WTC11 (cell line): Measurements from ENCODE around the gene SRRM3. TPM values are rescaled to one million over a fixed set of nuclear protein-coding genes. Genes with fewer than 3 reads are reported as not detected.
"Not testable (repeated sequence)": the region's sequence is repeated elsewhere in the genome, so short reads cannot be mapped to it uniquely, and the experiment has no call there.

ENCODE experiments used
- ATAC-seq: fragments of 200-7000 bp; cut with Tn5 transposase; 2 replicates; pipeline ENCODE4 v1.10.0; 2021; ENCODE audit warnings: mild to moderate bottlenecking, moderate library complexity
- CTCF ChIA-PET: fragments of 300-600 bp; sonication (Branson Sonifier 250); formaldehyde crosslinking; loops from one replicate; lab custom pipeline; 2021; ENCODE audit warnings: antibody characterized with exemption; lab: Charles Lee
- POLR2A ChIA-PET: fragments of 350-600 bp; sonication (Branson Sonifier 250); formaldehyde crosslinking; loops from one replicate; lab custom pipeline; 2021; ENCODE audit warnings: antibody characterized with exemption; lab: Charles Lee
- DNase-seq: peaks from one replicate; pipeline ENCODE4 v3.0.0; 2021; ENCODE audit warnings: low spot score
- H3K27ac Mint-ChIP-seq: 2 replicates; pipeline ENCODE4 v1.8.0; 2021; ENCODE audit warnings: mixed read lengths
- H3K27me3 Mint-ChIP-seq: 2 replicates; pipeline ENCODE4 v1.8.0; 2021; ENCODE audit warnings: low read depth, mild to moderate bottlenecking, moderate library complexity, mixed read lengths
- H3K36me3 Mint-ChIP-seq: 2 replicates; pipeline ENCODE4 v1.8.0; 2021; ENCODE audit warnings: mixed read lengths
- H3K4me1 Mint-ChIP-seq: 2 replicates; pipeline ENCODE4 v1.8.0; 2022; ENCODE audit warnings: mixed read lengths
- H3K4me3 Mint-ChIP-seq: 2 replicates; pipeline ENCODE4 v1.8.0; 2021; ENCODE audit warnings: mild to moderate bottlenecking, moderate library complexity, mixed read lengths
- H3K9me3 Mint-ChIP-seq: 2 replicates; pipeline ENCODE4 v1.8.0; 2021; ENCODE audit warnings: mixed read lengths
- ETV6 ChIP-seq: sonication (generic); formaldehyde crosslinking; IDR thresholded peaks from 2 replicates; pipeline ENCODE4 v1.8.1; 2022; ENCODE audit warnings: mild to moderate bottlenecking, missing genetic modification reagents
- GTF2I ChIP-seq: fragments of 250-450 bp; sonication (Bioruptor Pico); conservative IDR thresholded peaks from 2 replicates; pipeline ENCODE4 v1.4.0; 2021; ENCODE audit warnings: mild to moderate bottlenecking
- RELA ChIP-seq: sonication (generic); formaldehyde crosslinking; IDR thresholded peaks from 2 replicates; pipeline ENCODE4 v1.8.1; 2022; ENCODE audit warnings: missing genetic modification reagents, mild to moderate bottlenecking, borderline replicate concordance
- ZNF121 ChIP-seq: sonication (generic); formaldehyde crosslinking; IDR thresholded peaks from 2 replicates; pipeline ENCODE4 v1.8.0; 2023; ENCODE audit warnings: missing genetic modification reagents
- total RNA-seq: library from RNA; stranded (reverse); gene quantifications from 3 replicates; pipeline ENCODE4 v1.2.3, GENCODE V29; 2021
- TF ChIP-seq, protein P1 (sequence below): sonication (generic); formaldehyde crosslinking; IDR thresholded peaks from 2 replicates; pipeline ENCODE4 v1.8.1; 2022; ENCODE audit warnings: mild to moderate bottlenecking, missing genetic modification reagents, moderate library complexity, borderline replicate concordance
- TF ChIP-seq, protein P2 (sequence below): sonication (generic); formaldehyde crosslinking; IDR thresholded peaks from 2 replicates; pipeline ENCODE4 v1.8.0; 2022; ENCODE audit warnings: mild to moderate bottlenecking, missing genetic modification reagents
- TF ChIP-seq, protein P3 (sequence below): fragments of 250-450 bp; sonication (Bioruptor Pico); conservative IDR thresholded peaks from 2 replicates; pipeline ENCODE4 v1.9.0; 2021; ENCODE audit warnings: mild to moderate bottlenecking
- TF ChIP-seq, protein P4 (sequence below): sonication (generic); formaldehyde crosslinking; IDR thresholded peaks from 2 replicates; pipeline ENCODE4 v1.8.0; 2022; ENCODE audit warnings: mild to moderate bottlenecking, missing genetic modification reagents
- TF ChIP-seq, protein P5 (sequence below): sonication (generic); formaldehyde crosslinking; IDR thresholded peaks from 2 replicates; pipeline ENCODE4 v1.8.0; 2022; ENCODE audit warnings: mild to moderate bottlenecking, missing genetic modification reagents

SRRM3 gene
- total RNA-seq, 1 experiment from 2014 or later = 17.7 TPM

DNA sequence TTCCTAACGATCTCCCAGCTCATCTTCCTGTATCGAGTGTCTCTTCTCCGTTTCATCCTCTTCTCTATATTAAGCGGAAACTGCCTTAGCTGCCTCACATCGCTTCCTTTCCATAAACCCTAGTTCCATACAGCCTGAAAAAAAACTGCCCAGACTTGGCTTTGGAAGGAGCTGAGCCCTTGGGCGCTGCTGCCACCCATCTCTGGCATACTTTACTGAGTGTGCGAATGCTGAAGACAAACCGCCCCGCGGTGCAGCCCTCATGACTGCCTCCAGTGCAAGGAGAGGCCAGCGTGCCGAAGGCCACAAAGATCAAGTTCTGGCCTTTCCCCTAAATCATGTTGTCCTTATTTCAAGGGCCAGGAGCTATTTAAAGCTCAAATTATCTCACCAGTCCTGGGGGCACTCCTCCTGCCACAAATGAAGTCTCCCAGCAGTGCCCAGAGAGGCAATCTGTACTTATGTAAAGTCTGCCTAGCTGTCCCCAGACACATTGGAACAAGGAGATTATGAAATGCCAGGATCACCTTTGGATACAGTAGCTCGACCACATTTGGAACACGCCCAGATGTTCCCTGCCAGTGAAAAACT lies 131.9 kb downstream of the SRRM3 start (continued):
- TF ChIP-seq, protein P1, sequence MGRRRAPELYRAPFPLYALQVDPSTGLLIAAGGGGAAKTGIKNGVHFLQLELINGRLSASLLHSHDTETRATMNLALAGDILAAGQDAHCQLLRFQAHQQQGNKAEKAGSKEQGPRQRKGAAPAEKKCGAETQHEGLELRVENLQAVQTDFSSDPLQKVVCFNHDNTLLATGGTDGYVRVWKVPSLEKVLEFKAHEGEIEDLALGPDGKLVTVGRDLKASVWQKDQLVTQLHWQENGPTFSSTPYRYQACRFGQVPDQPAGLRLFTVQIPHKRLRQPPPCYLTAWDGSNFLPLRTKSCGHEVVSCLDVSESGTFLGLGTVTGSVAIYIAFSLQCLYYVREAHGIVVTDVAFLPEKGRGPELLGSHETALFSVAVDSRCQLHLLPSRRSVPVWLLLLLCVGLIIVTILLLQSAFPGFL (CRISPR knock-in tag) = no peak
- TF ChIP-seq ETV6 (CRISPR knock-in tag) (no peak), RELA (no peak)
- TF ChIP-seq, protein P2, sequence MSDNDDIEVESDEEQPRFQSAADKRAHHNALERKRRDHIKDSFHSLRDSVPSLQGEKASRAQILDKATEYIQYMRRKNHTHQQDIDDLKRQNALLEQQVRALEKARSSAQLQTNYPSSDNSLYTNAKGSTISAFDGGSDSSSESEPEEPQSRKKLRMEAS (CRISPR knock-in tag) = no peak
- TF ChIP-seq, protein P3, sequence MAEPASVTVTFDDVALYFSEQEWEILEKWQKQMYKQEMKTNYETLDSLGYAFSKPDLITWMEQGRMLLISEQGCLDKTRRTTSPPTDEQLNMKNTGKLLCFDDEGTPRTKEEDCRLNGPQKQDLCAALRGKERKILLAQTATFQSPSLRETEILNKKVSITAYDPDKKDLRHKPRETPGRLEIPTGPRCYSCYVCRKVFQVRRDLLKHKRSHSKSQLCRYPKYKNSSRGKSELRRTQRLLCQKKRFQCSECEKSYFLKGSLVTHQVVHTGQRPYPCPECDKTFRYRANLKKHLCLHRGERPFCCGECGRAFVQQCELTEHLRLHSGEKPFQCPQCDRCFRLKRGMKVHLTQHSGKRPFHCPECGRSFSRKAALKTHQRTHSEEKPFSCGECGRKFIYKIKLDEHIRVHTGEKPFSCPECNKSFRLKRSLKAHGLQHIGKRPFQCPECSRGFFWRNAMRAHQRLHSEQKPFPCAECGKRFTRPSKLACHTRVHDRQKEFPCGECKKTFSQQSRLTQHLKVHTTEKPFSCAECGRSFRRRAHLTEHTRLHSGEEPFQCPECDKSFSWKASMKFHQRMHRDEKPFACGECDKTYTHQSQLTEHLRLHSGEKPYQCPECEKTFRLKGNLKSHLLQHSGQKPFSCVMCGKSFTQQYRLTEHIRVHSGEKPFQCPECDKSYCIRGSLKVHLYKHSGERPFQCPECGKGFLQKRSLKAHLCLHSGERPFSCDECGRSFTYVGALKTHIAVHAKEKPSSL = no peak
- TF ChIP-seq, protein P4, sequence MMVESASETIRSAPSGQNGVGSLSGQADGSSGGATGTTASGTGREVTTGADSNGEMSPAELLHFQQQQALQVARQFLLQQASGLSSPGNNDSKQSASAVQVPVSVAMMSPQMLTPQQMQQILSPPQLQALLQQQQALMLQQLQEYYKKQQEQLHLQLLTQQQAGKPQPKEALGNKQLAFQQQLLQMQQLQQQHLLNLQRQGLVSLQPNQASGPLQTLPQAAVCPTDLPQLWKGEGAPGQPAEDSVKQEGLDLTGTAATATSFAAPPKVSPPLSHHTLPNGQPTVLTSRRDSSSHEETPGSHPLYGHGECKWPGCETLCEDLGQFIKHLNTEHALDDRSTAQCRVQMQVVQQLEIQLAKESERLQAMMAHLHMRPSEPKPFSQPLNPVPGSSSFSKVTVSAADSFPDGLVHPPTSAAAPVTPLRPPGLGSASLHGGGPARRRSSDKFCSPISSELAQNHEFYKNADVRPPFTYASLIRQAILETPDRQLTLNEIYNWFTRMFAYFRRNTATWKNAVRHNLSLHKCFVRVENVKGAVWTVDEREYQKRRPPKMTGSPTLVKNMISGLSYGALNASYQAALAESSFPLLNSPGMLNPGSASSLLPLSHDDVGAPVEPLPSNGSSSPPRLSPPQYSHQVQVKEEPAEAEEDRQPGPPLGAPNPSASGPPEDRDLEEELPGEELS (CRISPR knock-in tag) = no peak
- TF ChIP-seq, all 79 proteins: peak for 0

DNA sequence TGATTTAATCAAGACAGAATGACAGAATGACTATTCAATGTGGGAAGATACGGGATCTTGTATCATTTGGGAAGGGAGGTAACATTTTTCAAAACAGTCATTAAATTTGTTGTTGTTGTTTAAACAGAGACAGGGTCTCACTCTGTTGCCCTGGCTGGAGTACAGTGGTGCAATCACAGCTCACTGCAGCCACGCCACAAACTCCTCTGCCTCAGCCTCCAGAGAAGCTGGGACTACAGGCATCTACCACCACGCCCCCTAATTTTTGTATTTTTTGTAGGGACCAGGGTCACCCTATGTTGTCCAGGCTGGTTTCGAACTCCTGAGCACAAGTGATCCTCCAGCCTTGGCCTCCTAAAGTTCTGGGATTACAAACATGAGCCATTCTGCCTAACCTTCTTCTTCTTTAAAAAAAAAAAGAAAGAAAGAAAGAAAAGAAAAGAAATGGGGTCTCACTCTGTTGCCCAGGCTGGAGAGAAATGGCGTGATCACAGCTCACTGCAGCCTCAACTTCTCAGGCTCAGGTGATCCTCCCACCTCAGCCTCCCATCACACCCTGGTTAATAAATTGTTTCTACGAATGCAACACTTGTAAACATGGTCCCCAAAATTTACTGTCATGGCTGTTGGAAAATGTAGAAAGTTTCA lies 132.7 kb downstream of the SRRM3 start:
- Mint-ChIP-seq H3K4me3 (no peak overlapping the region), H3K9me3 (no peaks in the 10 kb centered on the region)
- ATAC-seq (no peak), DNase-seq (no peak)
- TF ChIP-seq ZNF121 (CRISPR knock-in tag) (peak; percentile 88), GTF2I (0 out of 2 replicates have a peak, but pooled peaks have one; percentile 16)
- TF ChIP-seq, protein P3 = no peak
- TF ChIP-seq, all 79 proteins: peak for 2
- H3K27ac Mint-ChIP-seq = no peak overlapping the region
- H3K36me3 Mint-ChIP-seq = peaks cover 41% of the 10 kb centered on the region
- H3K4me1 Mint-ChIP-seq = peaks cover 36% of the 10 kb centered on the region
- CTCF ChIA-PET = no interaction called here
- POLR2A ChIA-PET = interaction anchor here (0.6 to 1.1 kb wide), 2 partner anchors 25 to 473 kb away, joined by 3 to 4 read pairs; partner anchors contain the start of gene YWHAG
- no peaks in the 10 kb centered on the region for H3K27me3 Mint-ChIP-seq

DNA sequence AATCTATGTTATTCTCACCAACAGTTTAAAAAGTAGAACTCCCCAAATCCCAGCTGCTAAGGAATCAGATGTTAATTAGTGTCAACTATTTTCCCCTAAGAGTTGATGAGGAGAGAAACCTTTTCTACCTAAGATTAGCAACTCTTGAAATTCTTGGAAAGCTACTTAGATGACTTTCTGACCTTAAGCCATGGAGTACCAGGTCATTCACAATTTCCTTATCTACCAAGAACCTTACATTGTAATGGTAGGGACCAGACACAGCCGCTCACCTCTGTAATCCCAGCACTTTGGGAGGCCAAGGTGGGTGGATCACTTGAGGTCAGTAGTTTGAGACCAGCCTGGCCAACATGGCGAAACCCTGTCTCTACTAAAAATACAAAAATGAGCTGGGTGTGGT lies 133.7 kb downstream of the SRRM3 start:
- not testable (repeated sequence) for H3K27me3 Mint-ChIP-seq, H3K9me3 Mint-ChIP-seq, H3K4me3 Mint-ChIP-seq, ATAC-seq, DNase-seq
- ChIA-PET POLR2A (interaction anchor here (0.8 kb wide), 1 partner anchor 17 kb away, joined by 3 read pairs; no protein-coding TSS in a partner anchor), CTCF (interaction anchor here (0.6 kb wide), 1 partner anchor 13 kb away, joined by 4 read pairs; no protein-coding TSS in a partner anchor)
- peaks cover 43% of the 10 kb centered on the region for H3K36me3 Mint-ChIP-seq
- peaks cover 39% of the 10 kb centered on the region for H3K4me1 Mint-ChIP-seq
- 0 out of 2 replicates have a peak overlapping the region, but pooled peaks have one; percentile 19 for H3K27ac Mint-ChIP-seq

DNA sequence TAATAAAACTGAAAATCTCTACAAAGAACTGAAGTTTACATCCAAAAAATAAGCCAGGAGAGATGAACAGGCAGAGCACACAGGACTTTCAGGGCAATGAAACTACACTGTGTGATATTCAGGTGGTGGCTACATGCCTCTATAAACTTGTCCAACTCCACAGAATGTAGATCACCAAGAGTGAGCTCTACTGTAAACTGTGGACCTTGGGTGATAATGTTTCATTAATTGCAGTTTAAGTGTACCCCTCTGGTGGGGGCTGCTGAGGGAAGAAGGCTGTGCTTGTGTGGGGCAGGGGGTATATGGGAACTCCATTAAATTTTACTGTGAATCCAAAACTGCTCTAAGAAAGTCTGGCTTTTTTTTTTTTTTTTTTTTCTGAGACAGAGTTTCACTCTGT lies 134.4 kb downstream of the SRRM3 start:
- peak overlapping the region; percentile 85 for H3K27ac Mint-ChIP-seq
- CTCF ChIA-PET = interaction anchor here (0.6 to 1.5 kb wide), 2 partner anchors 12 to 22 kb away, joined by 4 read pairs; no protein-coding TSS in a partner anchor
- POLR2A ChIA-PET = no interaction called here

More for the DNA sequence above, 134.4 kb downstream of the SRRM3 start:
- H3K36me3 Mint-ChIP-seq = peaks cover 43% of the 10 kb centered on the region
- H3K4me3 Mint-ChIP-seq = no peak overlapping the region
- H3K9me3 Mint-ChIP-seq = no peaks in the 10 kb centered on the region
- DNase-seq (no peak), ATAC-seq (no peak)
- no peaks in the 10 kb centered on the region for H3K27me3 Mint-ChIP-seq
- TF ChIP-seq, protein P5, sequence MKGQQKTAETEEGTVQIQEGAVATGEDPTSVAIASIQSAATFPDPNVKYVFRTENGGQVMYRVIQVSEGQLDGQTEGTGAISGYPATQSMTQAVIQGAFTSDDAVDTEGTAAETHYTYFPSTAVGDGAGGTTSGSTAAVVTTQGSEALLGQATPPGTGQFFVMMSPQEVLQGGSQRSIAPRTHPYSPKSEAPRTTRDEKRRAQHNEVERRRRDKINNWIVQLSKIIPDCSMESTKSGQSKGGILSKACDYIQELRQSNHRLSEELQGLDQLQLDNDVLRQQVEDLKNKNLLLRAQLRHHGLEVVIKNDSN (CRISPR knock-in tag) = no peak
- peaks cover 42% of the 10 kb centered on the region for H3K4me1 Mint-ChIP-seq

Other genes starting within 250 kb of the SRRM3 start
- 20.1 to 23.0 TPM (median 21.9 TPM) in 3 replicates for gene TMEM120A, start 207.3 kb upstream of the SRRM3 start, total RNA-seq
- 21.3 to 28.2 TPM (median 27.8 TPM) in 3 replicates for gene STYXL1, start 153.9 kb upstream of the SRRM3 start, total RNA-seq
- gene MDH2, start 153.8 kb upstream of the SRRM3 start, total RNA-seq = 298 to 333 TPM (median 313 TPM) in 3 replicates
- gene HSPB1, start 100.8 kb downstream of the SRRM3 start, total RNA-seq = 202 to 299 TPM (median 285 TPM) in 3 replicates
- 192 to 201 TPM (median 200 TPM) in 3 replicates for gene YWHAG, start 157.1 kb downstream of the SRRM3 start, total RNA-seq
- gene SSC4D, start 207.8 kb downstream of the SRRM3 start, total RNA-seq = 18.1 to 27.9 TPM (median 24.4 TPM) in 3 replicates
- gene ZP3, start 223.1 kb downstream of the SRRM3 start, total RNA-seq = 1.8 to 9.3 TPM (median 3.3 TPM) in 3 replicates